NCI-H2227 (cell line): ENCODE measurements around the gene NCBP2L.
"Not testable (repeated sequence)": the region's sequence is repeated elsewhere in the genome, so short reads cannot be mapped to it uniquely, and the experiment has no call there.

Experiments
- DNase-seq: peaks from one replicate; lab custom pipeline; 2025; ENCODE audit not compliant: unreplicated experiment; lab: John Stamatoyannopoulos, UW

The NCBP2L gene

DNA sequence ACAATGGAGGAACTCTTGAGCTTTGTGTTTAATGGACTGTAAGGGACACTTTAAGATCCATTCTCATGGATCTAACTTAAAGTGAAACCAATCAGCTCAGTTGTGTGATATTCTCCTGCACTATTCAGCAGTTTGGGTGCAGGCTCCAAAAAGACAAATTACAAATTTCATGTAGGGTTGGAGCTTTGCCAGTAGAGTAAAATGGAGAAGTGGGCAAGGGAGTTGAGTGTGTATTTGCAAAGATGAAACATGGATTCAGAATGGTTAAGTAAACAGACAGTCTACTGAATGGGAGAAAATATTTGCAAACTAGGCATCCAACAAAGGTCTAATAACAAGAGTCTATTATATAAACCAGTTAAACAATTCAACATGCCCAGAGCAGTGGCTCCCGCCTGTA lies 26.9 kb downstream of the NCBP2L start:
- DNase-seq: no peak

DNA sequence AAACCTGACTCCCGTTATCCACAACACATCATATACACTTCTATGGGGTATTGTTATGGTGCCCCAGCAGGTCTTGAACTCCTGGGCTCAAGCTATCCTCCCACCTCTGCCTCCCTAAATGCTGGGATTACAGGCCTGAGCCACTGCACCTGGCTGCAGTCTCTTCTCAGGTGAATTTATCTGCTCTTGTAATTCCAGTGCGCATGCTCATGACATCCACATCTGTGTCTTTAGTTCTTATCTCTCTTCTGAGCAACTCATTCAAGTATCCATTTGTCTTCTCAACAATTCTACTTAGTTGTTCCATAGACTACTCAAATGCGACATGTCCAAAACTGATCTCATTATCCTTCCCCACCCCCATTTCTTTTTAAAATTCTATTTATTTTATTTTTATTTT lies 27.6 kb downstream of the NCBP2L start:
- DNase-seq: no peak

DNA sequence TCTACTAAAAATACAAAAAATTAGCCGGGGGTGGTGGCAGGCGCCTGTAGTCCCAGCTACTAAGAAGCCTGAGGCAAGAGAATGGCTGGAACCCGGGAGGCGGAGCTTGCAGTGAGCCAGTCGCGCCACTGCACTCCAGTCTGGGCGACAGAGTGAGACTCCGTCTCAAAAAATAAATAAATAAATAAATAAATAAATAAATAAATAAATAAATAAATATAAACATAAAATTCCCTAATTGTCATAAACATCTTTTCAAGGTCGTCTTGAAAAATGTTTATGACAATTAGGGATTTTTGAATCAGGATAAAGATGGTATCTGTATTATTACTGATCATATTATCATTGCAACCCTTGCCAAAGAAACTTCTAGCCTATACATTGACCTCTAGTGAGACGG lies 32.5 kb downstream of the NCBP2L start:
- DNase-seq: not testable (repeated sequence)

DNA sequence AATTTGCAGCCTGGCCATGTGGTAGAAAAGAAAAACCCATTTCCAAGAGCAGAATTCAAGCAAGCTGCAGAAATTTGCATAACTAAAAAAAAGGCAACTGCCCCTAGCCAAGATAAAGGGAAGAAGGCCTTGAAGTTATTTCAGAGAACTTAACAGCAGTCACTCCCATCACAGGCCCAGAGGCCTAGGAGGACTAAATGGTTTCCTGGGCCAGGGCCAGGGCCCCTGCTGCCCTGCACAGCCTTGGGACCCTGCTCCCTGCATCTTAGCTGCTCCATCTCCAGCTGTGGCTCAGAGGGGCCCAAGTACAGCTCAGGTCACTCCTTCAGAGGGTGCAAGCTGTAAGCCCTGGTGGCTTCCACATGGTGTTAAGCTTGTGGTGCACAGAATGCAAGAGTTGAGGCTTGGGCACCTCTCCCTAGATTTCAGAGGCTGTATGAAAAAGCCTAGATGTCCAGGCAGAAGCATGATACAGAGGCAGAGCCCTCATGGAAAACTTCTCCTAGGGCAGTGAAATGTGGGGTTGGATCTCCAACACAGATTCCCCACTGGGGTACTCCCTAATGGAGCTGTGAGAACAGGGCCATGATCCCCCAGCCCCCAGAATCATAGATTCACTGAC lies 41.5 kb downstream of the NCBP2L start:
- DNase-seq: no peak

DNA sequence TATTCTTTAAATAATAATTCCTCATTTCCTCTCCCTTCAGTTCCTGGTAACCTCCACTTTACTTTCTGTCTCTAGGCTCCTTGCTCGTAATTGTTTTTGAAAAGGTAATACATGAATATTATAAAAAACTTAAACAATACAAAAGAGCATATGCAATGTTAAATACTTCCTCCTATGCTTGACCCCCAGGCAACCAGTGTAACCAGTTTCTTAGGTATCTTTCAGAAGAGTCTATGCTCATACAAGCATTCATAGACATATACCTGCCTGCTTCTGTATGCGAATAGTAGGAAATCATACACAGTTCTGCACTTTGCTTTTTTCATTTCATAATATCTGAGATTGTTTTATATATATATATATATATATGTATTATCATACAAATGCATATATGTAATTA lies 45.5 kb downstream of the NCBP2L start:
- no peak for DNase-seq

DNA sequence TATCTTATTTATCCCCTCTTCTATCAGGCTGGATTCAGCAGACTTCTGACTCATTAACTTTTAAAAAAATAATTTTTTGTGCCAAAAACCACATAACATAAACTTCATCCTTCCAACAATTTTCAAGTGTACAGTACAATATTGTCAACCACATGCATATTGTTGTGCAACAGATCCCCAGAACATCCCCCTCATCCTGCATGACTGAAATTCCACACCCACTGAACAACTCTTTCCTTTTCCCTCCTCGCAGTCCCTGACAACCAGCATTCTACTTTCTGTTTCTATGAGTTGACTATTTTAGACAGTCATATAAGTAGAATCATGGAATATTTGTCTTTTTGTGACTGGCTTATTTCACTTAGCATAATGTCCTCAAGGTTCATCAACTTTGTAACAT lies 45.9 kb downstream of the NCBP2L start:
- no peak for DNase-seq

DNA sequence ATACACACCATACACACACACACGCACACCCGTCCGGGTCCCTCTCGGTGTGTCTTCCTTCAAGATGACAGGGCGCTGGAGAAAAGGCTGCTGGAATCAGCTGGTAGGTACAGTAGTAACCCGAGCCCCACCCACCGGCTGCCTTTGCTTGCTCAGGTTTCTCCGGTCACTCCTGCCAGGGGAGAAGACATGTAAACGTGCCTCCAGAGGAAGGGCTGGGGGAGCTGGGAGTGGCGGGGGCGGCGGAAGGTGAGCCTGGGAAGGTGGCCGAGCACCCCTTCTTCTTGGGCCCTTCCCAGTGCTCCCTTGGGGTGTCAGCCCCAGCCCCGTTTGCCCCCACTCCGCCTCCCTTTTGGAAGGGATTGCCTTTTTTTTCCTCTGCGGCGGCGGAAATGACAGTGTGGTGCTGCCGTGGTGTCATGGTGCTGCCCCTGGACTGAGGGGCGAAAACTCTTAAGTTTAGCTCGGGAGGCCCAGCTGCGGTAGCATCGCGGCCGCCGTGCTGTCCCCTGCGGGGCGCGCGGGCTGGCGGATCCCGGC lies 48.2 kb downstream of the NCBP2L start, which contains the start of gene MID2:
Gene MID2 (plus strand): TSS at position 169 of the 540 bp plus-strand sequence. CDS start 561 bp downstream, outside the sequence.
- DNase-seq: peak; percentile 48

DNA sequence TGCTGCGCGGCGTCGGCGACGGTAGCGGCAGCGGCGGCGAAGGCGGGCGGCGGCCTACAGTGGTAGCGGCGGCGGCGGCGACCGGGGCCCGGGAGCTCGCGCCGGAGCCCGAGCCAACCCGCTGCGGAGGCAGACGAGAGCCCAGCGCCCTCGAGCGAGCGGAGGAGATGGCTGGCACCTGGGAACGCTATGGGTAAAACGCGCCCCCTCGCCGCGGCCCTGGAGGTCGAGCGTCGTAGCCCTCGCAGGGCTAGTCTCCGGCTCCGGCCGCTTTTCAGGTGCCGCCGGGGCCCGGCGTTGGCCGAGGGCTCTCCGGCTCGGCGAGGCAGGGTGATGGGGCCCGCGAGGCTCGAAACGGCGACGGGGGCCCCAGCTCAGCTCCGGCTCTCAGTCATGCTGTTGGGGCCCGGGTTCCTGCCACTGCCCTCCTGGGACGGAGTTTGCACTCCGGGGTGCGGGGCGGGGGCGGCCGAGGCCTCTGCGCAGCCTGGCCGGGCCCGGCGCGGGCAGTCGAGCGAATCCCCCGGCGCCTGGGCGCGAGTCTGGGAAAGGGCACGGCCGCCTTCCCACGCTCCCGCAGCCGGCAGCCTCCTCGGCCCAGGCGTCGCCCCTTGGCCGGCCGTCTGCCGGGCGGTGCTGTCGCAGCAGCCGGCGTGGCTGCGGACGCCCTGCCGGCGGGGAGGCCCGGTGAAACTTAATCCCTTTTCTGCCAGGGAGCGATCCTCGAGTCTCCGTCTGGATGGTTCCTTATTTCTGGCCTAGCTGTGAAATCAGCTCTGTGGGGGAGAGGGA lies 48.9 kb downstream of the NCBP2L start:
- DNase-seq: peak; percentile 26

DNA sequence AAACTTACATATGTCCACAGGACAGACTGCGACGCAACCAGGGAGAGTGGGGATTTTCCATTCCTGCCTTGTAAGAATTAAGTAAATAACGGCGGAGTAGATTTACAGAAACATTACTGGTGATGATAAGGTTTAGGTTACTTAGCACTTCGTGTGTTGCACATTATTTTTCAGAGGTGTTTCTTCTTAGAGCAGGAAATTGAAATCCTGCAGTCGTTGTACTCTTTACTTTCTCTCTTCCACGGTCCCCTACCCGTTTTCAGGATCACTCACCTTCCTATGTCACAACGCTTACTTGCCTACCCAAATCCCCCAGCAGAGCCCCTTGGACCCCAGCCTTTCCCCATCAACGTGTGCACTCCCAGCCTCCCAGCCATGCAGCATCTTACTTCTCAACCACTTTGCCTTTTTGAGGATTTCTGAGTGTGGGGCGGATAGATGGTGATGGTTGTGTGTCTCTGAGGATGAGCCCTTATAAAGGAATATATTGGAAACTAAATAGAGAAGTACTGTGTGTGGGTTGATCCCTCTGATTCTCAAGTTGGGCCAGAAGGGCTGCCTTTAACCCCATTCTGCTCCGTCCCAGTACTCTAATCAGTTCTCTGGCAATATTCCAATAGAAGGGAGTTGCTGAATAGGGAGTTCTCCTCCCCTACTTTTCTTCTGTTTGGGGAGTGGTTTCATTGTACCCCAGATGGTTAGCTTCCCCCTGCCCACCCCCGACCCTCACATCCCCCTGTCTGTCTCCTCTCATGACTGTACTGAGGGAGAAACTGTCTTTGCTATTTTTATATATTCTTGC lies 49.7 kb downstream of the NCBP2L start:
- no peak for DNase-seq

DNA sequence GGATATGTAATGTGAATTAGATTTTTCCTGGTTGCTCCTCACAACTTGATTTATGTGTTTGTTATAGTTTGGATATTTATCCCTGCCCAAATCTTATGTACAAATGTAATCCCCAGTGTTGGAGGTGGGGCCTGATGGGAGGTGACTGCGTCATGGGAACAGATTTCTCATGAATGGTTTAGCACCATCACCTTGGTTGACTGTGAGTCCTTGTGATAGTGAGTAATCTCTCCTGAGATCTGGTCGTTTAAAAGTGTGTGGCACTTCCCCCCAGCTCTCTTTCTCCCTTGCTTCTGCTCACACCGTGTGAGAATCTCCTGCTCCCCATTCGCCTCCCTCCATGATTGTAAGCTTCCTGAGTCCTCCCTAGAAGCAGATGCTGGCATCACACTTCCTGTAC lies 50.3 kb downstream of the NCBP2L start:
- no peak for DNase-seq

DNA sequence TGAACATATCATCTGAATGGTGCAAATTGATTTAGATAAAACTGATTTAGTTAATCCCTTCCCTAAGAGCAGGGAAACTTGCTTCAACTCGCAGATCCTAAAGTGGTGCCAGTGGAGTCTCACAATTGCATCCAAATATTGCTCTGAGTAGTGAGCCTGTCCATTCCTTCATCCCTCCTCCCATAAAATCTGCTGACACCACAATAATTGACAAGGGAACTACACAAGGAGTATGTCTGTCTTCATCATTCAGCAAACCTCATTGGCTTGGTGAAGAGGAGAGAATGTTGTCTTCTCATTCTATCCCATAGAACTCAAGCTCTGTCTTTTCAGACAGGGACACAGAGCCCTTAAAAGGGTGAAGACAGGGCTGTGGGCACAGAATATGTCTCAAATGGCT lies 52.3 kb downstream of the NCBP2L start:
- DNase-seq: no peak

DNA sequence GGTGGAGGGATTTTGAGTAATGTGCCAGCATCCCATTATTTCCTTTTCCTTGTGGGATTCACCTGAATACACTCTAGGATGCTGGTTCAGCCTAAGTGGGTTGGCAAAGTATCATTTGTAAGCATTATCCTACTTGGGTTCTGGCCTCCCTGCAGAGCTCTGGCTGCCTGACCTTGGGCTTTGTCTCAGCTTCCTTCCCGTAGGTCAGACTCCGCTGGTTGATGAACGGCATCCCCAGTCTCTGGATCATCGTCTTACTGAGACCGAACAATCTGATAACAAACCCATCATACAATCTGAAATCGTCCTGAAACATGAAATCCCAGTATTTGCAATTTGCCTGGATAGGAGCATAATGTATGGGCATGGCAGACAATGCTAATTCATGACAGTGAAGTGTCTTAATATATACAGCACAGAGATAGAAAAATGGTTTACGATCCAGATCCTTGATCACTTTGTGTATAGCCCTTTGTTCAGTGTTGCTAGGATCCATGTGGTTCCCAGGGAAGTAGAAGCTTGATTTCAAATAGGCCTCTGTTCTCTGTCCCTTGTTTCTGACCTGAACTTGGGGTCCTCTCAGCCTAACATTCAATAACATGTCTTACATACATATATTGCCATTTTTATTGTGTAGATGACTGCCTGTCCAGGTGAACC lies 53.7 kb downstream of the NCBP2L start:
- no peak for DNase-seq

DNA sequence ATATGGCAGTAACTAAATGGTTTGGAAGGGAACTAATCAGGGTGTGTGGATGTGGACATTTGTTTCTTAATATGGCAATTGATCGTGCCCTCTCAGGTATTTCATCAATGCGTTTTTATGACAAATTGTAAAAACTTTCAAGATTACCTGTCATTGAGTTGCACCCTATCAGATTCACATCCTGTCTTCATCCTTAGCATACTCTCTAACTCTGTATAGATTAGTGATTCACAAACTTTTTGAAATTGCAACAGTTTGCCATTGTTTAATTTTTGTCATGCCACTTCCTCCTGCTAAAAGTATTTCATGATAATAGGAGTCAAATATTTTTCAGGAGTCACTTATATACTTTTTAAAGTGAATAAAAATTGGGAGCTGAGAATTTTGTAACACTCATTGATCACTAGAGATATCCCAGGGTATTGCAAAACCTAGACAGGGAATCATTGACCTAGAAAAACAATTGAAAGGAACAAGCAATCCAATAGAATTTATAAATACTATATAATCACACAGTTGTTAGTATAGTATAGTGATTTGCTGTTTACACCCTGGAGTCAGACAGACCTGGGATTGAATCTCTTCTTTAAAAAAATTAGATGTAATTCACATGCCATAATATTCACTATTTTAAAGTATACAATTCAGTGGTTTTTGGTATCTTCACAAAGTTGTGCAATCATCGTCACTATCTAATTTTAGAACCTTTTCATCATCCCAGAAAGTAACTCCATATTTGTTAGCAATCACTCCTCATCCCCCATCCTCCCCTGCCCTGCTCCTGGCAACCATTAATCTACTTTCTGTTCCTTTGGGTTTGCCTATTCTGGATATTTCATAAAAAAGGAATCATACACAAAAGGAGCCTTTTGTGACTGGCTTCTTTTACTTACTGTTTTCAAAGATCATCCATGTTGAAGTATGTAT lies 57.0 kb downstream of the NCBP2L start:
- no peak for DNase-seq

DNA sequence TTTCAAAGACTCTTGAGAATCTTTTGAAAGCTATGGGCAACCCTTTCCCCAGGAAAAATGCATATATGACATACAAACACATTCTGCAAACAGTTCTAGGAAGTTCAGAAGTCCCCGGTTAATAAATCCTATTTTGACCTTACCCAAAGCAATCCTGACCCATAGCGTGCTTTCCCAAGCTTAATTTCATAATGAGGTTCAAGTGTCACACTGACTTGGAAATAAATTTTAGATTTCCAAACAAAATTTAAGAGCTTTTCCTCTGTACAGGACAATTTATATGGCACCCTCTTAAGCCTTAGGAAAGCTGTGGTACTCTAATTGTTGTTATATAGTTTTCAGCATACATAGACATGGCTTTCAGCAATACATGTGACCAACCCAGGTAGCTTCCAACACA lies 59.4 kb downstream of the NCBP2L start:
- DNase-seq: no peak

DNA sequence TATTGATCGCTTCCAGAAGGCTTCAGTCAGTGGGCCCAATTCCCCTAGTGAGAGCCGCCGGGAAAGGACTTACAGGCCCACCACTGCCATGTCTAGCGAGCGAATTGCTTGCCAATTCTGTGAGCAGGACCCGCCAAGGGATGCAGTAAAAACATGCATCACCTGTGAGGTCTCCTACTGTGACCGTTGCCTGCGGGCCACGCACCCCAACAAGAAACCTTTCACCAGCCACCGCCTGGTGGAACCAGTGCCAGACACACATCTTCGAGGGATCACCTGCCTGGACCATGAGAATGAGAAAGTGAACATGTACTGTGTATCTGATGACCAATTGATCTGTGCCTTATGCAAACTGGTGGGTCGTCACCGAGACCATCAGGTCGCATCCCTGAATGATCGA lies 63.4 kb downstream of the NCBP2L start:
- no peak for DNase-seq

DNA sequence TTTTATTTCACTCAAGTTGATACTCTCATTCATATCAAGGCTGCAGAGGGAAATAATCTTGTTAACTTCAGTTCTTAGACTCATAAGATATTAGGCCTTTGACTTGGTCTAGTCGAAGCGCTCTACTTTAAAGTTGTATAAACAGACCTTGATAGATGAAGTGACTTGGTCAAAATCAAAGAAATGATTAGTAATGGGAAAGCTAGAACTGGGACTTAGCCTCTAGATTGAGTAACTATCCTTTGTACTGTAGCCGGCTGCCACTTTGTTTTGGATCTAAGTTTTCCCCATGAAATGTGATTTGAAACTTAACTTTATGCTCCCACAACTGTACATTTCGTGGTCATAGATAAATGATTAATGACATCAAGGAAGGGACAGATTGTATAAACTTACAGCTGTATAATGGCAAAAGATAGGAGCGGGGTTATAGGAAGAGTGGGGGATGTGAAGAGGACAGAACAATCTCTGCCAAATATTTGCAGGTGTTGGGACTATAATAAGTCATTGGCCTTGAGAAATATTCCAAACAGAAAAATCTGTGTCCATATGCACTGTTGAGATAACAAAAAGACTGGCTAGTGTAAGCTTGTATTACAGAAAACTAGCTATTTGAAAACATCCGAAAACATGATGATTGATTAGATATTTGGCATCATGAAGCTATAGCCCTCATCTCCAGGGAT lies 65.3 kb downstream of the NCBP2L start:
- no peak for DNase-seq
